GM21390 (cell line): ENCODE measurements around the gene PERM1.

ENCODE experiments used
- ATAC-seq: cut with Tn5 transposase; IDR thresholded peaks from one replicate; pipeline ENCODE4 v1.9.1; 2021; ENCODE audit not compliant: unreplicated experiment

Gene PERM1

DNA sequence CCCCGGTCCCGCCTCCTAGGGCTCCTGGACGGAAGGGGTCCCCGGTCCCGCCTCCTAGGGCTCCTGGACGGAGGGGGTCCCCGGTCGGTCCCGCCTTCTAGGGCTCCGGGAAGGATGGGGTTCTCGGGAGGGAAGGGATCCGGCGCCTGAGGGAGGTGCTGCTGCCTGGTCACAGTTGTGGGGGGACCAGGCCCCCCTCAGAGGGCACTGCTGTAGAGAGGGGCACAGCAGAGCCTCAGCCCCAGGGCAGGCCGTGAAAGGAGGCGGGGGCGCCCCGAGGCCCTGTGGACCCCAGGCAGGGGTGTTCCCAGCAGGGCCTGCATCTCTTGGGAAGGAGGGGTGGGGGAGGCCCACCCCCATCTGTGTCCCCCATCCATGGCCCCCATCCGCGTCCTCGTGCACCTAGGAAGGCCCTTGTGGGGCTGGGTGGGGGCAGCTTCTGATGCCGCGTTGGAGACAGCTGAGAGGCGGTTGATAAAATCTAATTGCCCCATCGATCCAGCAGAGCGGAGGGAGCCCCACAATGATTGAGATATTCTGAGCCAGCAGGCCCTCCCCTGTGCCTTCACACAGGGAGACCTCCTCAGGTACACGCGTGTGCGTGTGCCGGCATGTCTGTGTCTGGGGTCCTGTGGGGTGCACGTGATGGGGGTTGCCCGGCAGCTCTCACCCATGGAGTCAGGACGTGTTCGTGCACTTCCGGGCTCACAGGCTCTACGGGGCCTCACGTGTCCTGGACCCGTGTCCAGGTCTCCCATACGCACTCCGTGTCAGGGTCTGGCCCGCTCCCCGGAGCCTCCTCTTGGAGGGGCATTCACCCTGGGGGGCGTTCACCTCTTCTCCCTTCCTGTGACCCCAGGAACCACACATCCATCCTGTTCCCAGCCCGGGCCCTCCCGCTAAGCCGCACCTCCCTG, 45.3 kb downstream of the PERM1 start:
- ATAC-seq: no peak

DNA sequence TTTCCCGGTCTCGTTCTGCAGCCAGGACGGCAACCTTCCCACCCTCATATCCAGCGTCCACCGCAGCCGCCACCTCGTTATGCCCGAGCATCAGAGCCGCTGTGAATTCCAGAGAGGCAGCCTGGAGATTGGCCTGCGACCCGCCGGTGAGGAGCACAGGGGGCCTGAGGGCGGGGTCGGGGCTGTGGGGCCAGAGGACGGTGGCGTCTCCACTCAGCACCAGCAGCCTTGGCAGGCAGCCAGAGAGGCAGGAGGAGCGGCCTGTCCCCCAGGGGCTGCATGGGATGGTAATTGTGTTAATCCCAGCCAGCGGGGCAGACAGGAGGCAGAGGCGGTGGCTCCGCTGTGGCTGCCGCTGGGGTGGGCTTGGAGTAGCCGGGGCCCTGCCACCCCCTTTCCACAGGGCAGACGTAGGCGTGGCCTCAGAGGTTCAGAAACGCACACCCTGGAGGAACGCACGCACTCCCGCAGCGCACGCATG, 46.1 kb downstream of the PERM1 start:
- ATAC-seq: no peak

DNA sequence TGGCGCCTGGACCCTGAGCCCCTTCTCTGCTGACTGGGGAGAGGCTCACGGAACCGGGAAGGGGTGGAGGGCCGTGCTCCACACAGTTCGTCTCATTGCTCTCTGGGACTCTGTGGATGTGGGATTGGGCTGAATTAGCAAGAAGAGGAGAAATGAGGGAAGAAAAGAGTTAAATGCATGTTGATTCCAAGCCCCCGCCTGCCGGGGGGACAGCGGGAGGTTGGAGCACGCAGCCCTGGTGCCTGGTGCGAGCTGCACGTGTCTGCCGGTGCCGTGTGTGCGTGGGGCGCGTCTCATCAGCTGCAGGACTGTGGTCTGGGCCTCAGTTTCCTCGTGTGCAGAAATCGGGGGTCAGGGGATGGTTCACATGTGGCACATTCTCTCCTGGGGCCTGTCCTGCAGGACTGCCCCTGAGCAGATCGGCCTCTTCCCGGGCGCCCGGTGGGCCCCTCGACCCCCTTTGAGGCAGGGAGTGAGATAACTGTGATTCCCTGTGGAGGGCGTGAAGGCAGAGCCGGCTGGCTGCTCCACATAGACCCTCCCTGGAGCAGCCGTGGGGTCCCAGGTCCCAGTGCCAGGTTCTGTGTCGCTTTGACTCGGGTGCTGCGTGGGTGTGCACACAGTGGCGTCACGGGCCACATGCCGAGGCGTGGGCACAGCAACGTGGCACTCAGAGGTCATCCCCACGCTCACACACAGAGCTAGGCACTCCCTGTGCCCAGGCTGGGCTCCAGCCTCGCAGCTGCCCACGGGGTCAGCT, 46.7 kb downstream of the PERM1 start:
- no peak for ATAC-seq

DNA sequence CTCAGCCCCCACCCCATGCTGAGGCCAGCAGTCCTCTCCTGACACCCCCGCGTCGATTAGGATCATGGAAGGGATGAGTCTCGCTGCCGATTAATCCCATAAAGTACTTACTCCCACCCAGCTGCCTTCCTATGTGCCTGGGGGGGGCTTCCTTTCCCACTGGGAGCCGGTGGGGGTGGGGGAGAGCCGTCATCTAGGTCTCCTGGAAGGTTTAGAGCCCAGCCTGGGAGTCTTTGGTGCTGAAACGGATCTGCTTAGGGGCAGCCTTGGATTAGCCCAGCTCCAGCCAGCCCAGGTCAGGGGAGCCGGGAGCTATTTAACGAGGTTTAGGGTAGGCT, 48.3 kb downstream of the PERM1 start:
- ATAC-seq: no peak

DNA sequence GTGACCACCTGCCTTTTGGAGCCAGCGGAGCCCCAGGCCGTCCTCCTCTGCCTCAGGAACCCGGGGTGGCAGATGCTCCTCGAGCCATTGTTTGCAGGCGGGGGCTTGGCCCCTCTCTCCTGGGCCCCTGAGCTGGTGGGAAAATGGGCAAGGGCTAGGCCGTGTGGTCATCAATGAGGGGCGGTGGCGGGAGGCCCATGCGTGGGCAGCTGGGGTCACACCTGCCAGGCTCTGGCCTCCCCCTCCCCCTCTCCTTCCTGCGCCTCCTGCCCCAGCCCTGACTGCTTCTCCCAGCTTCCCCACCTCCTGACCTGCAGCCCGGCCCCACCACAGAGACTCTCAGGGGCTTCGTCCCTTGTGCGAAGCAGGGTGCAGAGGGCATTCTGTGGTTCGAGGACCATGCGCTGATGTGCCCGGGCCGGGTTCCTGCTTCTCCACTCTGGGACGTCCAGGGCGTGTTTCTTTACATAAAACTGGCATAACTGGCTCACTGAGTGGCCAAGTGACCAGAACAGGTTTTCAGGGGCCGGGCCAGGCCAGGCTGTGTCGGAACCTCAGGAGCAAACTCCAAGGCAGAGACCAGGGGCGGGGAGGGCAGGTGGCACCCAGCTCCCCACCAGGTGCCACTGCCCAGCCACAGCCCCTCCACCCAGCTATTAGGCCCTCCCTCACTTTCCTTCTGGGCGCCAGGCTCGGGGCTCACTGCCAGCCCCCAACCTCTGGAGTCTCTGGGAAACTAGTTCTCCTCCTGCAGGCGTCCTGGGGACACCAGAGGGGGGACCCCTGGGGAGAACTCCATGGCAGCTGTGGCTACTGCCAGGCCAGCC, 48.9 kb downstream of the PERM1 start:
- no peak for ATAC-seq

DNA sequence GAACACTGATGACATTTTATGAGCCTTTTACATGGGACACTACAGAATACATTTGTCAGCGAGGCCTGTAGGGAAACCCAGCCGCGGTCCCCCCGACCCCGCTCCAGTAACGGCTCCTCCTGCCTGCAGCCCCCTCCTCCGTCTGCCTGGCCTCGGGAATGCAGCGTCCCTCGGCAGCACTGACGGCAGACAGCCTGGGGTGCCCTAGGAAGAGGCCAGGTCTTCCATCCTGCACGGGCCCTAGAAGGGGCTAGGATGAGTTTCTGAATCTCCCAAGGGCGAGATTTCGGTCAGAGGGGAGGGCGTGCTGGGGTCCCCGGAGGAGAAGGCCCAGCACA, 49.8 kb downstream of the PERM1 start:
- no peak for ATAC-seq

DNA sequence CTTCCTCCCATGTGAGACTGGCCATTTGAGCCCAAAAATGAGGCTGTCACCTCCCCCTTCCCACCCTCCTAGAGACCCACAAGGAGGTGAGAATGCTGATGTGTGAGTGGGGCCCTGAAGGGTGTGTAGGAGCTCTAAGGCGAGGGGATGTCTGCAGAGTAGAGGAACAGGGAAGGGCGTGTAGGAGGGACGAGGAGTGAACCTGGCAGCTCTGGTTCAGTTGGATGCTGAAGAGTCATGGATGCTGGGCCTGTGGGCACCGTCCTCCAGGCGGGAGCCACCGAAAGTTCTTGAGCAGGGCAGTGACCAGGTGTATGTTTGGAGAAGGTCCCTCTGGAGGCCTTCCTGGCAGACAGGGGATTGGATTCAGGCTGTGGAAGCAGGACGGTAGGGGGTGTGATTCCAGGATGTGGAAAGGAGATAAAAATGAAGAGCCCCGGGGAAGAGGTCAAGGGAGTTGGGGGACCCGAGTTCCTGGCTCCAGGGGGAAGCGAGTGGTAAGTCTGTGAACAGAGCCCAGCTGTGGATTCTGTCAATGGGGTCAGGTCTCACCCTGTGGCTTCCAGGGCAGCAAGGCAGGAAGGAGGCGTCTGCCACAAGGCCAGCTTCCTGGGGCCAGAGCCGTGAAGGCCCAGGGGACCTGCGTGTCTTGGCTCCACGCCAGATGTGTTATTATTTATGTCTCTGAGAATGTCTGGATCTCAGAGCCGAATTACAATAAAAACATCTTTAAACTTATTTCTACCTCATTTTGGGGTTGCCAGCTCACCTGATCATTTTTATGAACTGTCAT, 50.3 kb downstream of the PERM1 start:
- no peak for ATAC-seq

DNA sequence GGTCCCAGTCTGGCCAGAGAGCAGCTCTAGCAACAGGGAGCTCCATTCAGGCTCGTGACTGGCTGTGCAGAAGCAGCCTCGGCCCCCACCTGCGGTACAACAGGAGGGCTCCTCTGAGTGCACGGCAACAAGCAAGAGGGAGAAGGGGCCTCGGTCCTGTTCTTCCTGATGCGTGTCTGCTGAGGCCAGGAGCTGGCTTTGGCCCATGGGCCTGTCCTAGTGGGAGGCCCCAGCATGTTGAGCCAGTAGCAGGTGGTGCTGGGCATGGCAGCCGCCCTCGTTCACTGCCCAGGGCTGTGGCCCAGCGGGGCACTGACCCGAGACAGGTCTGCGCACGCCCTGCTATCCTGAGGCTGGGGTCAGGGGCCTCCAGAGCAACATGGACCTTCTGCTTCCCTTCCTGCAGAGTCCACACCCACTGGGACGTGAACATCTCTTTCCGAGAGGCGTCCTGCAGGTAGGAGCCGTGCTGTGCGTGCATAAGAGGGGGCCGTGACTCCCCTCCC, 51.2 kb downstream of the PERM1 start:
- ATAC-seq: no peak

DNA sequence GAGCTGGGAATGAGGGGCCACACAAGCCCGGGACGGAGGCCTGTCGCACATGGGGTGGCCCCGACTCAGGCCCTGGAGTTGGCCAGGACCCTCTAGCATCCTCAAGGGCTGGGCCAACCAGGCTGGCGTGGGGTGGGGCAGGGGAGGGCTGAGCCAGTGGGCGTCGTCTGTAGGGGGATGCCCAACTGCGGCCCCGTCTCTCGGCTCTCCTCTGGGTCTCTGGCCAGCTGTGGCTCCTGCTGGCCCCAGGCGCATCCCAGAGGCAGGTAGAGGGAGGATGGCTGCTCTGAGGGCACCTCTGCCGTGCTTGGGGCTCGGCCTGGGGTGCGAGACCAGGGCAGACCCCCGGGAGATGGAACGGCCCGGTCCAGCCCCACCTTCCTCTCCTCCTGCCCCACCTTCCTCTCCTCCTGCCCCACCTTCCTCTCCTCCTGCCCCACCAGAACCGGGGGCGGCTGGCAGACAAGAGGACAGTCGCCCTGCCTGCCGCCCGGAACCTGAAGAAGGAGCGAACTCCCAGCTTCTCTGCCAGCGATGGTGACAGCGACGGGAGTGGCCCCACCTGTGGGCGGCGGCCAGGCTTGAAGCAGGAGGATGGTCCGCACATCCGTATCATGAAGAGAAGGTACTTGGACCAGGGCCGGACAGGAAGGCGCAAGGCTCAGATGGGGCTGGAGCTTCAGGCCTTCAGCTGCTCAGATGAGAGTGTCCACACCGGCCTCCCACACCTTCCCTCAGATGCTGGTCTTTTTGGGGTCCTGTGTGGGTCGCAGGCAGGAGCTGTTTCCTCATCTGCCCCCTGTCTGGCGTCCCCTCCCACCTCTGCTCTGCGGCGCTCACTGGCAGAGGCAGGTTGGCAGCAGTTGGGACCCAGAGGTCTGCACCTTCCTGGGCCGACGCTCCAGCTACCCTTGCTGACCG, 51.9 kb downstream of the PERM1 start:
- no peak for ATAC-seq

DNA sequence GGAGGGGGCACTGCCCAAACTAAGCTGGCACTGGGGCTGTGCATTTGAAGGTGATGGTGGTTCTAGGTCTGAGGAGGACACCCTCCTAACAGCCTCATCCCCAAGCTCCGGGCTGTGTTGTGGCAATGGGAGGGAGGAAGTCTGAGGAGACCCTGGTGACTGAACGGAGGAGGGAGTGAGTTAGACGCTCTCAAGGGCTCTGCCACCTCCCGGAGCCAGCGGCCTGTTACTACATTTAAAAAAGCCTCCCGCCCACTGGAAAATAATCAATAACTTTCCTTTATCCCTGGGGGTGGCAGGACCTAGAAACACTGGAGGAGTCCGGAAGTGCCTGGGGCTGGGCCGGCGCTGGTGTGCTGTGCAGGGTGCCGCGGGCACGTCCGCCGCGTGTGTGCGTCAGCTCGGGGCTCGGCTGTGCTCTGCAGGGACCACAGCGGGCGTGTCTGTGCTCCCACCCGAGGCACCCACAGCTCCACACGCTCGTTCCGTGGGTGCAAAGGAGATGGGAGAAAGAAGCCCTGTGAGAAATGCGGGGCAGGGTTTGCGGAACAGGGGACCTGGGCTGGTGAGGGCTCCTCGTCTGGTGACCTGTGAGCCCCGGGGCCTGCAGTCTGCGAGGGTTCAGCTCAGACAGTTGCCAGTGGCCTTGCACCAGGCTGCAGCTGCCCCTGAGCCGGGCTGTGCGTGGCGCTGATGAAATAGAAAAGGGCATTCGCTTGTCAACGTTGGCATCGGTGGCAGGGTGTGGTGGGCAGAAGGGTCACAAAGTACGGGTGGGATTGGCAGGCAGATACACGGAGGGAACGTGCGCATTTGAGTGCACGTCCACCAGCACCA, 52.9 kb downstream of the PERM1 start:
- no peak for ATAC-seq

DNA sequence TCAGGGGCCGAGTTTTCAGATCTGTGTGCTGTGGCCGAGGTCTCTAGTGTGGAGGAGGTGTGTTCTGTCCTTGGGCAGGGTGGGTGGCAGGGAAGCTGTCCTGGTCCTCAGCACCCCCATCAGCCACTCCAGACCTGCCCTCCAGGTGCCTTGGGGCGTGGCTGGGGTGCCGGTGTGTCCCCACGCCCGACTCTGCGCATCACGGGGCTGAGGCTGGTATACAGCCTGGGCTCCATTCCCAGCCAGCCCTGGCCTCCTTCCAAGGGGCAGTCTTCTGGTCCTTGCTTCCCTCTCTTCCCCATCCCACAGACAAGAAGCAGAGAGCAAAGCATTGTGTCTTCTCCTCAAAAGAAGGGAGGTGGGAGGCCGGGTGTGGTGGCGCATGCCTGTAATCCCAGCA, 54.1 kb downstream of the PERM1 start:
- ATAC-seq: no peak

DNA sequence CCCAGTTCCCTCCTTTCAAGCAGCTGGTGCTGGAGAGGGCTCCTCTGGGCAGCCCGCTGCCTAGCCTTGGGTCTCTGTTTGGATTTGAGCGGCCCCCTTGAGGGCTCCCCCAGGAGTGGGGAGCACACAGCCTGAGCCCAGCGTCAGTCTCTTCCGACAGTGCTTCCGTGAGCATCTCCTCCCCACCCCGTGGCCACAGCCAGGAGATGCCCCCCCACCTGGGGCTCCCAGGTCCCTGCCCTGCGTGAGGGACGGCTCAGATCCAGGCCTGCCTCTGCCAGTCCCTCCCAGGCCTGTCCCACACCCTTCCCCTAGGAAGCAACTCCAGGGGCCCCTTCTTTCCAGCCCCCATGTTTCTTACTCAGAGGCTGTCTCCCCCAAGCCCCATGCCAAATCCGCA, 54.7 kb downstream of the PERM1 start:
- ATAC-seq: no peak

DNA sequence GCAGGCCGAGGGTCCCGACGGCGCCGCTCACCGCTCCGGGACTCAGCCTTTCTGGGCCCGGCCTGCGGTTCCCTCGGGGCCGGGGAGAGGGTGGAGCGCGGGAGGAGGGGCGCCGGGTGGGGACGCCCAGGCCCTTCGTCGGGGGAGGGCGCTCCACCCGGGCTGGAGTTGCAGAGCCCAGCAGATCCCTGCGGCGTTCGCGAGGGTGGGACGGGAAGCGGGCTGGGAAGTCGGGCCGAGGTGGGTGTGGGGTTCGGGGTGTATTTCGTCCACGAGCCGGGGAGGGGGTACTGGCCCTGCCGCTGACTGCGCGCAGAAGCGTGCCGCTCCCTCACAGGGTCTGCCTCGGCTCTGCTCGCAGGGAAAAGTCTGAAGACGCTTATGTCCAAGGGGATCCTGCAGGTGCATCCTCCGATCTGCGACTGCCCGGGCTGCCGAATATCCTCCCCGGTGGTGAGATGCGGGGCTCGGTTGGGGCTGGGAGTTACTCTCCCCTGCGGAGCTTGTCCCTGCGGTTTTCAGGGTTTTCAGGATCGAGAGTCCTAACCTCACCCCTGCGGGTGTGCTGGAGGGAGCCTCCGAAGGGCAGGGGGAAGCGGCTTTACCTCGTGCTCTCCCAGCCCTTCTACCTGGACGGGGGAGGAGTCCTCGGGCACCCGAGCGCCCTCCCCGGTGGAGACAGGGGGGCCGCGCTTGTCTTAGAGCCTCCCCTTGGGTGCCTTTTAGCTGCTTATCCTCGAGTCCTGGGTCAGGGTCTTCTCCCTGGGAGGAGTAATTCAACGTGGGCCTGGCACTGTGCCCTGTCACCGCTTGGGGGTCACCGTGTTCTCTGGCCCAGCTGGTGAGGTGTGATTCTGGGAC, 56.1 kb downstream of the PERM1 start:
- ATAC-seq: no peak
